Endothelial cell of umbilical vein (primary cell): Measurements from ENCODE around the gene CASP2. TPM values are rescaled to one million over a fixed set of nuclear protein-coding genes. Genes with fewer than 3 reads are reported as not detected.
A peak's percentile ranks its signal among the peaks of the same experiment; 100 is the strongest.

Experiments used
- BruUV-seq: library from RNA; stranded (reverse); fragments of 400-500 nt; replicated peaks from 2 replicates; lab custom pipeline; 2021; lab: Mats Ljungman, UMichigan
- CTCF ChIA-PET: fragments of 300-600, 350-600 bp; sonication (Branson Sonifier 250); formaldehyde crosslinking; loops from one replicate; lab custom pipeline; 2021; ENCODE audit warnings: antibody characterized with exemption, inconsistent platforms; lab: Charles Lee
- POLR2A ChIA-PET: fragments of 300-600, 350-600 bp; sonication (Branson Sonifier 250); formaldehyde crosslinking; loops from one replicate; lab custom pipeline; 2021; ENCODE audit warnings: antibody characterized with exemption, inconsistent platforms; lab: Charles Lee
- DNase-seq: peaks from one replicate; pipeline ENCODE4 v3.0.0-alpha.2; 2011; ENCODE audit warnings: low read depth, low spot score
- FAIRE-seq: peaks from 2 replicates; lab custom pipeline; 2011; peaks lifted over from hg19 to GRCh38; lab: Jason Lieb, UNC
- H2AFZ ChIP-seq: 2 replicates; pipeline ENCODE4 v1.6.0; 2012; ENCODE audit warnings: low read depth, low read length, control low read depth, inconsistent platforms
- H3K27ac ChIP-seq: 2 replicates; pipeline ENCODE4 v1.5.1; 2011; ENCODE audit warnings: low read depth, mild to moderate bottlenecking, control low read depth, low read length, moderate library complexity; ENCODE audit not compliant: insufficient read depth
- H3K27me3 ChIP-seq, 2 experiments: 2 replicates each; pipeline versions ENCODE4 v1.6.0 to v1.6.1; 2011; ENCODE audit warnings: low read length in 2 of 2, mixed read lengths in 1 of 2; ENCODE audit not compliant: control insufficient read depth in 2 of 2, insufficient read depth in 2 of 2
- H3K36me3 ChIP-seq, 2 experiments: 2 replicates in 1 of 2; 3 replicates in 1 of 2; pipeline ENCODE4 v1.5.1; 2011; ENCODE audit warnings: low read length in 2 of 2, mild to moderate bottlenecking in 1 of 2, moderate library complexity in 1 of 2; ENCODE audit not compliant: control insufficient read depth in 2 of 2, insufficient read depth in 2 of 2; ENCODE audit errors: extremely low read depth in 1 of 2
- H3K4me1 ChIP-seq: 3 replicates; pipeline ENCODE4 v1.5.1; 2011; ENCODE audit warnings: mild to moderate bottlenecking, low read length; ENCODE audit not compliant: control insufficient read depth, insufficient read depth; ENCODE audit errors: extremely low read depth
- H3K4me2 ChIP-seq: 2 replicates; pipeline ENCODE4 v1.6.1; 2011; ENCODE audit warnings: low read length, control low read depth, mixed read lengths; ENCODE audit not compliant: insufficient read depth
- H3K4me3 ChIP-seq, 3 experiments: fragments of 200-600 bp in 1 of 3; sonication (generic), shearing (Covaris generic) in 1 of 3; replicated peaks in 1 of 3; 2 replicates each; pipeline ENCODE4 v1.5.1; 2011 to 2016; ENCODE audit warnings: control low read depth in 3 of 3, low read length in 3 of 3, mild to moderate bottlenecking in 2 of 3, inconsistent platforms in 1 of 3, low read depth in 1 of 3, moderate library complexity in 1 of 3; ENCODE audit not compliant: insufficient read depth in 1 of 3
- H3K79me2 ChIP-seq: 2 replicates; pipeline ENCODE4 v1.6.0; 2012; ENCODE audit warnings: low read length, inconsistent platforms; ENCODE audit not compliant: control insufficient read depth, insufficient read depth
- H3K9ac ChIP-seq: replicated peaks from 2 replicates; pipeline ENCODE3; 2011; ENCODE audit warnings: low read length, control low read depth; ENCODE audit not compliant: insufficient read depth; ENCODE audit errors: extremely low read depth
- H3K9me1 ChIP-seq: replicated peaks from 3 replicates; pipeline ENCODE4 v1.6.0; 2011; ENCODE audit warnings: mild to moderate bottlenecking, low read length; ENCODE audit not compliant: control insufficient read depth, insufficient read depth; ENCODE audit errors: extremely low read depth
- H3K9me3 ChIP-seq: replicated peaks from 2 replicates; pipeline ENCODE4 v1.5.1; 2012; ENCODE audit warnings: low read length, inconsistent platforms; ENCODE audit not compliant: control insufficient read depth, insufficient read depth
- H4K20me1 ChIP-seq: replicated peaks from 2 replicates; pipeline ENCODE3; 2011; ENCODE audit warnings: mild to moderate bottlenecking, low read length; ENCODE audit not compliant: control insufficient read depth, insufficient read depth; ENCODE audit errors: extremely low read depth
- FOS ChIP-seq: IDR thresholded peaks from 2 replicates; pipeline ENCODE4 v1.6.1; 2011; ENCODE audit warnings: mild to moderate bottlenecking, low read length, moderate library complexity, borderline replicate concordance; ENCODE audit not compliant: insufficient read depth
- dilution Hi-C: fragments of 300-500 bp; cut with MboI; formaldehyde crosslinking; loops from one replicate; pipeline ENCODE4 v1.15.0; 2019; ENCODE audit warnings: low sequenced_read_pairs; ENCODE audit not compliant: extremely low pct_ligation_motif_present
- intact Hi-C: fragments of 100-400 bp; cut with micrococcal nuclease; formaldehyde crosslinking; loops from one replicate; pipeline ENCODE4 v1.10.0; 2022
- polyA plus RNA-seq, 4 experiments: library from polyadenylated mRNA; depleted of rRNA in 3 of 4; stranded (reverse) in 3 of 4; unstranded in 1 of 4; fragments of >200 nt; gene quantifications; 2 replicates each; pipeline versions ENCODE4 v1.2.1 to v1.2.3, GENCODE V29; 2011 to 2012; ENCODE audit warnings: missing spikeins in 1 of 4
- total RNA-seq: library from RNA; stranded (reverse); gene quantifications from 2 replicates; pipeline ENCODE4 v1.2.3, GENCODE V29; 2021
- TF ChIP-seq, protein P1 (sequence below), 2 donors: IDR thresholded peaks; 1 replicate in 1 of 2; 2 replicates in 1 of 2; pipeline ENCODE4 v1.5.1; 2011; ENCODE audit warnings: low read length in 2 of 2, mild to moderate bottlenecking in 2 of 2, moderate library complexity in 2 of 2, control low read depth in 1 of 2, inconsistent platforms in 1 of 2, low read depth in 1 of 2; ENCODE audit not compliant: insufficient read depth in 1 of 2; ENCODE audit errors: extremely low read depth in 1 of 2

CASP2 gene
- total and polyA plus RNA-seq, 2 donors (not counting 3 experiments of a cell fraction or from before 2014, with no cell fraction given): 36.3 to 57.9 TPM

- FAIRE-seq: peak; percentile 40
Measured at GRCh38 chr7:143240291-143241168, 47.6 kb upstream of the CASP2 start.

More at GRCh38 chr7:143240291-143241168, 47.6 kb upstream of the CASP2 start:
- no peak overlapping the region for H3K27ac ChIP-seq
- peaks cover 2 to 8% of the 10 kb centered on the region in 2 experiments for H3K27me3 ChIP-seq
- intact Hi-C loops: loop anchor here (1.0 to 5.0 kb wide), 9 partner anchors 23 to 267 kb away; partner anchors contain the start of genes CASP2 and GSTK1
- no peaks in the 10 kb centered on the region for H3K9me1 ChIP-seq
- no peaks in the 10 kb centered on the region for H3K79me2 ChIP-seq
- ChIA-PET POLR2A (interaction anchor here (1.5 kb wide), 1 partner anchor 144 kb away, joined by 3 read pairs; no protein-coding TSS in a partner anchor), CTCF (interaction anchor here (0.7 to 3.2 kb wide), 59 partner anchors 9 to 637 kb away, joined by 3 to 45 read pairs (median 5); partner anchors contain the start of genes CASP2, EPHA1, EPHB6 and GSTK1)
- H2AFZ ChIP-seq: no peak overlapping the region
- H3K9ac ChIP-seq: no peak overlapping the region
- no peaks in the 10 kb centered on the region for H4K20me1 ChIP-seq
- no peak for TF ChIP-seq FOS
- TF ChIP-seq, protein P1, sequence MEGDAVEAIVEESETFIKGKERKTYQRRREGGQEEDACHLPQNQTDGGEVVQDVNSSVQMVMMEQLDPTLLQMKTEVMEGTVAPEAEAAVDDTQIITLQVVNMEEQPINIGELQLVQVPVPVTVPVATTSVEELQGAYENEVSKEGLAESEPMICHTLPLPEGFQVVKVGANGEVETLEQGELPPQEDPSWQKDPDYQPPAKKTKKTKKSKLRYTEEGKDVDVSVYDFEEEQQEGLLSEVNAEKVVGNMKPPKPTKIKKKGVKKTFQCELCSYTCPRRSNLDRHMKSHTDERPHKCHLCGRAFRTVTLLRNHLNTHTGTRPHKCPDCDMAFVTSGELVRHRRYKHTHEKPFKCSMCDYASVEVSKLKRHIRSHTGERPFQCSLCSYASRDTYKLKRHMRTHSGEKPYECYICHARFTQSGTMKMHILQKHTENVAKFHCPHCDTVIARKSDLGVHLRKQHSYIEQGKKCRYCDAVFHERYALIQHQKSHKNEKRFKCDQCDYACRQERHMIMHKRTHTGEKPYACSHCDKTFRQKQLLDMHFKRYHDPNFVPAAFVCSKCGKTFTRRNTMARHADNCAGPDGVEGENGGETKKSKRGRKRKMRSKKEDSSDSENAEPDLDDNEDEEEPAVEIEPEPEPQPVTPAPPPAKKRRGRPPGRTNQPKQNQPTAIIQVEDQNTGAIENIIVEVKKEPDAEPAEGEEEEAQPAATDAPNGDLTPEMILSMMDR (IDR thresholded peaks at IDR 0.05; ENCODE audit: extremely low read depth in 1 of 2, insufficient read depth in 1 of 2, low read depth in 1 of 2, low read length in 2 of 2): peak; percentile 82 to 86
- peaks cover 7% of the 10 kb centered on the region for H3K4me1 ChIP-seq
- BruUV-seq: no TSS peak
- no peak overlapping the region for H3K4me2 ChIP-seq
- peak; percentile 80 for DNase-seq
- H3K9me3 ChIP-seq: no peaks in the 10 kb centered on the region
- no peak overlapping the region for H3K4me3 ChIP-seq
- dilution Hi-C loops: no loop called here
- H3K36me3 ChIP-seq: no peaks in the 10 kb centered on the region
